Mesenchymal stem cell (in vitro differentiated cells and primary cell): ENCODE data around the gene PRR15.
A peak's percentile ranks its signal among the peaks of the same experiment; 100 is the strongest.

Experiments used
- DNase-seq: peaks from one replicate; pipeline ENCODE4 v3.0.0-alpha.2; 2013
- H2AFZ ChIP-seq: one replicate; pipeline ENCODE4 v1.6.1; 2013; ENCODE audit warnings: low read depth, mild to moderate bottlenecking, control low read depth, inconsistent platforms, low read length, moderate library complexity
- H2AK5ac ChIP-seq: 2 replicates; pipeline ENCODE4 v1.6.1; 2013; ENCODE audit warnings: low read length, moderate library complexity, mild to moderate bottlenecking, inconsistent platforms; ENCODE audit not compliant: severe bottlenecking
- H2BK120ac ChIP-seq: one replicate; pipeline ENCODE4 v1.6.1; 2013; ENCODE audit warnings: low read depth, mild to moderate bottlenecking, inconsistent platforms, low read length, moderate library complexity
- H2BK12ac ChIP-seq, 2 experiments: one replicate each; pipeline ENCODE4 v1.6.1; 2013; ENCODE audit warnings: inconsistent platforms in 2 of 2, low read length in 2 of 2, mild to moderate bottlenecking in 2 of 2, moderate library complexity in 2 of 2, control low read depth in 1 of 2
- H2BK15ac ChIP-seq: one replicate; pipeline ENCODE4 v1.6.1; 2013; ENCODE audit warnings: mild to moderate bottlenecking, low read depth, inconsistent platforms; ENCODE audit not compliant: poor library complexity, severe bottlenecking
- H2BK5ac ChIP-seq: 2 replicates; pipeline ENCODE4 v1.6.1; 2013; ENCODE audit warnings: low read depth, mild to moderate bottlenecking, low read length, control low read depth, inconsistent platforms; ENCODE audit not compliant: poor library complexity, severe bottlenecking
- H3K14ac ChIP-seq, 2 experiments: one replicate each; pipeline ENCODE4 v1.6.1; 2013; ENCODE audit warnings: inconsistent platforms in 2 of 2, low read length in 2 of 2, control low read depth in 1 of 2, mild to moderate bottlenecking in 1 of 2, moderate library complexity in 1 of 2
- H3K18ac ChIP-seq, 2 experiments: one replicate each; pipeline ENCODE4 v1.6.1; 2013; ENCODE audit warnings: inconsistent platforms in 2 of 2, low read length in 2 of 2, control low read depth in 1 of 2, low read depth in 1 of 2, mild to moderate bottlenecking in 1 of 2
- H3K23ac ChIP-seq, 2 experiments: one replicate each; pipeline ENCODE4 v1.6.1; 2013; ENCODE audit warnings: inconsistent platforms in 2 of 2, low read length in 2 of 2, mild to moderate bottlenecking in 2 of 2, moderate library complexity in 2 of 2, control low read depth in 1 of 2
- H3K27ac ChIP-seq: 2 replicates; pipeline ENCODE4 v1.5.1; 2013; ENCODE audit warnings: mild to moderate bottlenecking, moderate library complexity, low read length, control low read depth, inconsistent platforms; ENCODE audit not compliant: poor library complexity, severe bottlenecking
- H3K27me3 ChIP-seq, 2 experiments: 2 replicates each; pipeline versions ENCODE4 v1.6.1 to v1.7.0; 2013; ENCODE audit warnings: low read length in 2 of 2, mild to moderate bottlenecking in 2 of 2, moderate library complexity in 2 of 2, control low read depth in 1 of 2, inconsistent platforms in 1 of 2; ENCODE audit not compliant: control insufficient read depth in 1 of 2, insufficient read depth in 1 of 2
- H3K36me3 ChIP-seq, 2 experiments: 2 replicates each; pipeline versions ENCODE4 v1.6.1 to v1.7.0; 2013; ENCODE audit warnings: low read length in 2 of 2, control low read depth in 1 of 2, inconsistent platforms in 1 of 2, low read depth in 1 of 2, mild to moderate bottlenecking in 1 of 2; ENCODE audit not compliant: insufficient read depth in 2 of 2, control insufficient read depth in 1 of 2
- H3K4ac ChIP-seq, 2 experiments: one replicate each; pipeline ENCODE4 v1.6.1; 2013; ENCODE audit warnings: inconsistent platforms in 2 of 2, low read length in 2 of 2, mild to moderate bottlenecking in 2 of 2, moderate library complexity in 2 of 2, control low read depth in 1 of 2, low read depth in 1 of 2
- H3K4me1 ChIP-seq: 2 replicates; pipeline ENCODE4 v1.6.1; 2013; ENCODE audit warnings: low read depth, low read length, control low read depth; ENCODE audit not compliant: control insufficient read depth, insufficient read depth
- H3K4me2 ChIP-seq: 2 replicates; pipeline ENCODE4 v1.6.1; 2013; ENCODE audit warnings: low read length, mild to moderate bottlenecking, inconsistent platforms; ENCODE audit not compliant: poor library complexity, severe bottlenecking
- H3K4me3 ChIP-seq, 2 experiments: 2 replicates each; pipeline versions ENCODE4 v1.5.1 to v1.7.0; 2013; ENCODE audit warnings: low read length in 2 of 2, mild to moderate bottlenecking in 2 of 2, control low read depth in 1 of 2, low read depth in 1 of 2; ENCODE audit not compliant: insufficient read depth in 1 of 2
- H3K79me1 ChIP-seq: replicated peaks from 2 replicates; pipeline ENCODE4 v1.6.1; 2013; ENCODE audit warnings: mild to moderate bottlenecking, control low read depth, low read length, inconsistent platforms; ENCODE audit not compliant: poor library complexity, severe bottlenecking
- H3K9ac ChIP-seq: 2 replicates; pipeline ENCODE4 v1.7.0; 2013; ENCODE audit warnings: mild to moderate bottlenecking, low read length, moderate library complexity
- H3K9me3 ChIP-seq: 2 replicates; pipeline ENCODE4 v1.7.0; 2013; ENCODE audit warnings: mild to moderate bottlenecking, low read length; ENCODE audit not compliant: control insufficient read depth
- H4K8ac ChIP-seq: one replicate; pipeline ENCODE4 v1.6.1; 2013; ENCODE audit warnings: inconsistent platforms, mild to moderate bottlenecking, low read length, moderate library complexity
- H4K91ac ChIP-seq: one replicate; pipeline ENCODE4 v1.6.1; 2013; ENCODE audit warnings: mild to moderate bottlenecking, low read length, inconsistent platforms
- WGBS: methylation state at CpG from one replicate; pipeline ENCODE4 v1.1.7; 2013; ENCODE audit warnings: mixed read lengths; 5-methylcytosine and 5-hydroxymethylcytosine counted together

PRR15 gene

GRCh38 chr7:29567174-29567573 lies 3.5 kb downstream of the PRR15 start:
- Histone ChIP-seq H2AFZ (no peak overlapping the region), H3K9ac (no peak overlapping the region), H3K4me2 (no peak overlapping the region), H3K27ac (no peak overlapping the region), H3K4me1 (peaks cover 28% of the 10 kb centered on the region), H3K23ac (no peak overlapping the region), H2AK5ac (no peak overlapping the region), H4K91ac (no peak overlapping the region), H3K14ac (no peak overlapping the region), H2BK15ac (no peak overlapping the region), H3K4me3 (no peak overlapping the region), H3K79me1 (no peaks in the 10 kb centered on the region), H3K9me3 (no peaks in the 10 kb centered on the region), H3K18ac (no peak overlapping the region), H2BK12ac (no peak overlapping the region), H3K36me3 (no peaks in the 10 kb centered on the region), H4K8ac (no peak overlapping the region), H3K27me3 (peaks cover 38 to 66% of the 10 kb centered on the region in 2 experiments), H2BK120ac (no peak overlapping the region), H3K4ac (no peak overlapping the region), H2BK5ac (no peak overlapping the region)
- WGBS: 72% methylated on average over 2 of the region's 2 CpGs
- no peak for DNase-seq

- 68% methylated on average over 5 of the region's 6 CpGs for WGBS
Measured at GRCh38 chr7:29569648-29570047, 6.0 kb downstream of the PRR15 start.

GRCh38 chr7:29572558-29572957 lies 8.9 kb downstream of the PRR15 start:
- no peaks in the 10 kb centered on the region for H3K4me1 ChIP-seq
- H2BK120ac ChIP-seq: no peak overlapping the region
- no peak overlapping the region for H4K91ac ChIP-seq
- no peaks in the 10 kb centered on the region for H3K79me1 ChIP-seq
- H2AFZ ChIP-seq: no peak overlapping the region
- no peak overlapping the region for H2BK5ac ChIP-seq
- no peak overlapping the region for H2AK5ac ChIP-seq
- no peak overlapping the region for H3K4me2 ChIP-seq
- H3K9ac ChIP-seq: no peak overlapping the region
- H3K9me3 ChIP-seq: peaks cover 4% of the 10 kb centered on the region
- no peak overlapping the region for H3K4me3 ChIP-seq
- H3K27ac ChIP-seq: no peak overlapping the region
- H3K14ac ChIP-seq: no peak overlapping the region
- no peak for DNase-seq
- H4K8ac ChIP-seq: no peak overlapping the region
- H2BK12ac ChIP-seq: no peak overlapping the region
- no peak overlapping the region for H3K23ac ChIP-seq
- H2BK15ac ChIP-seq: no peak overlapping the region
- no CpG with 5 or more reads among the region's 2 CpGs for WGBS
- H3K4ac ChIP-seq: no peak overlapping the region
- H3K18ac ChIP-seq: no peak overlapping the region
- H3K36me3 ChIP-seq: no peaks in the 10 kb centered on the region
- peaks cover 5 to 27% of the 10 kb centered on the region in 2 experiments for H3K27me3 ChIP-seq

More at GRCh38 chr7:29569648-29570047, 6.0 kb downstream of the PRR15 start:
- H3K36me3 ChIP-seq: no peaks in the 10 kb centered on the region
- no peak overlapping the region for H3K27ac ChIP-seq
- no peak overlapping the region for H3K18ac ChIP-seq
- H2BK15ac ChIP-seq: no peak overlapping the region
- peaks cover 13% of the 10 kb centered on the region for H3K4me1 ChIP-seq
- H3K4me3 ChIP-seq: no peak overlapping the region
- no peak overlapping the region for H2BK12ac ChIP-seq
- H3K14ac ChIP-seq: no peak overlapping the region
- H3K23ac ChIP-seq: no peak overlapping the region
- H2AK5ac ChIP-seq: no peak overlapping the region
- H2BK120ac ChIP-seq: no peak overlapping the region
- no peak overlapping the region for H3K4me2 ChIP-seq
- H2BK5ac ChIP-seq: no peak overlapping the region
- H3K79me1 ChIP-seq: no peaks in the 10 kb centered on the region
- H3K9me3 ChIP-seq: no peaks in the 10 kb centered on the region
- H3K4ac ChIP-seq: no peak overlapping the region
- peaks cover 22 to 56% of the 10 kb centered on the region in 2 experiments for H3K27me3 ChIP-seq
- H4K91ac ChIP-seq: no peak overlapping the region
- no peak for DNase-seq
- H4K8ac ChIP-seq: no peak overlapping the region
- no peak overlapping the region for H3K9ac ChIP-seq
- H2AFZ ChIP-seq: no peak overlapping the region

DNA sequence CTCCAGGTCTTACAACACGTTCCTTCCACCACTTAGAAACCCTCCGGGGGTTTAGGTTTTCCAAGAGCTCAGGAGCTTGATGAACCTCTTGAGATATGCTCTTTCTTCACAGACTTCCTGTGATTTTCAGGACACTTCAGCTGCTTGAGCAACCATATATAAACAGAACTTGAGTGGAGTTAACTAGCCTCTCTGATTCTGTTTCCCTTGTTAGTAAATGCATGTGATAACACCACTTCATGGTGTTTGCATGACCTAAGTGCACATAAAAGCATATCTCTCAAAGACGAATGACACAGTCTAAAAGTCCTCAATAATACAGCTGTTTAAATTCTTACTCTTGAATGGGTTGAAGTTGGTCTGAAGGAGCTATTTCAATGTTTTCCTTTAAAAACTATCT lies 9.9 kb downstream of the PRR15 start:
- Histone ChIP-seq H2AK5ac (no peak overlapping the region), H3K14ac (no peak overlapping the region), H3K4ac (no peak overlapping the region), H2BK15ac (no peak overlapping the region), H3K27ac (no peak overlapping the region), H3K4me1 (no peaks in the 10 kb centered on the region), H3K79me1 (no peaks in the 10 kb centered on the region), H2BK12ac (no peak overlapping the region), H4K8ac (no peak overlapping the region), H3K27me3 (peaks cover 5 to 26% of the 10 kb centered on the region in 2 experiments), H2BK5ac (no peak overlapping the region), H3K9me3 (peaks cover 4% of the 10 kb centered on the region), H2BK120ac (no peak overlapping the region), H3K18ac (no peak overlapping the region), H3K36me3 (no peaks in the 10 kb centered on the region), H3K4me3 (no peak overlapping the region), H3K4me2 (no peak overlapping the region), H3K23ac (no peak overlapping the region), H3K9ac (no peak overlapping the region), H4K91ac (no peak overlapping the region), H2AFZ (no peak overlapping the region)
- WGBS: 16% methylated on average over 2 of the region's 3 CpGs
- peak; percentile 45 for DNase-seq
